SK-N-SH (cell line): Measurements from ENCODE around the gene FPGT. TPM values are rescaled to one million over a fixed set of nuclear protein-coding genes. Genes with fewer than 3 reads are reported as not detected.

Experiments
- CTCF ChIA-PET: fragments of 300-600, 350-600 bp; formaldehyde crosslinking; extraction: SDS; loops from one replicate; lab custom pipeline; 2021; lab: Yijun Ruan, JAX
- POLR2A ChIA-PET: fragments of 350-600 bp; sonication (Branson Sonifier 250); formaldehyde crosslinking; extraction: SDS; loops from one replicate; lab custom pipeline; 2020; ENCODE audit warnings: antibody characterized with exemption, inconsistent platforms; lab: Yijun Ruan, JAX
- DNase-seq: peaks from one replicate; pipeline ENCODE4 v3.0.0; 2012
- H2AFZ ChIP-seq: fragments of 200-600 bp; sonication (generic); 2 replicates; pipeline ENCODE4 v1.8.1; 2016; ENCODE audit warnings: antibody characterized with exemption, mild to moderate bottlenecking, low read depth
- H3F3A ChIP-seq: fragments of 200-600 bp; sonication (generic); replicated peaks from 2 replicates; pipeline ENCODE3; 2016; ENCODE audit warnings: antibody characterized with exemption, mild to moderate bottlenecking; ENCODE audit not compliant: insufficient read depth
- H3K27ac ChIP-seq, 2 experiments: fragments of 200-500 bp in 1 of 2; fragments of 200-600 bp in 1 of 2; sonication (Bioruptor generic) in 1 of 2; sonication (generic), shearing (Covaris generic) in 1 of 2; 2 replicates each; pipeline versions ENCODE4 v1.5.1 to v1.6.1; 2014 to 2016; ENCODE audit warnings: low read depth in 2 of 2, inconsistent platforms in 1 of 2, low read length in 1 of 2, mild to moderate bottlenecking in 1 of 2, mixed read lengths in 1 of 2
- H3K27me3 ChIP-seq: fragments of 200-600 bp; sonication (generic), shearing (Covaris generic); 2 replicates; pipeline ENCODE4 v1.6.1; 2016; ENCODE audit warnings: mixed run types; ENCODE audit not compliant: insufficient read depth
- H3K36me3 ChIP-seq, 2 experiments: fragments of 200-500 bp in 1 of 2; fragments of 200-600 bp in 1 of 2; sonication (Bioruptor generic) in 1 of 2; sonication (generic) in 1 of 2; replicated peaks in 1 of 2; 2 replicates each; pipeline versions ENCODE3 to v1.5.1; 2014 to 2016; ENCODE audit warnings: low read length in 1 of 2, mild to moderate bottlenecking in 1 of 2; ENCODE audit not compliant: insufficient read depth in 2 of 2, control insufficient read depth in 1 of 2
- H3K4me1 ChIP-seq, 2 experiments: fragments of 200-500 bp in 1 of 2; fragments of 200-600 bp in 1 of 2; sonication (Bioruptor generic) in 1 of 2; sonication (generic), shearing (Covaris generic) in 1 of 2; 2 replicates each; pipeline versions ENCODE4 v1.5.1 to v1.6.1; 2014 to 2016; ENCODE audit warnings: low read depth in 1 of 2, low read length in 1 of 2, mixed run types in 1 of 2; ENCODE audit not compliant: insufficient read depth in 2 of 2, control insufficient read depth in 1 of 2
- H3K4me2 ChIP-seq: fragments of 200-600 bp; sonication (generic), shearing (Covaris generic); 2 replicates; pipeline ENCODE4 v1.6.1; 2017; ENCODE audit warnings: mixed run types
- H3K4me3 ChIP-seq, 2 experiments: fragments of 200-500 bp in 1 of 2; fragments of 200-600 bp in 1 of 2; sonication (Bioruptor generic) in 1 of 2; sonication (generic), shearing (Covaris generic) in 1 of 2; 2 replicates each; pipeline versions ENCODE4 v1.5.1 to v1.8.1; 2014 to 2016; ENCODE audit warnings: low read depth in 2 of 2, inconsistent platforms in 1 of 2, low read length in 1 of 2, mild to moderate bottlenecking in 1 of 2, mixed read lengths in 1 of 2, moderate library complexity in 1 of 2
- H3K79me2 ChIP-seq: fragments of 200-600 bp; sonication (generic); 2 replicates; pipeline ENCODE4 v1.8.1; 2017; ENCODE audit warnings: mild to moderate bottlenecking; ENCODE audit not compliant: insufficient read depth
- H3K9ac ChIP-seq: fragments of 200-600 bp; sonication (generic); 2 replicates; pipeline ENCODE4 v1.6.1; 2017; ENCODE audit warnings: mixed run types
- H3K9me2 ChIP-seq: fragments of 200-600 bp; sonication (generic); 2 replicates; pipeline ENCODE4 v1.6.1; 2017; ENCODE audit warnings: mixed run types
- H3K9me3 ChIP-seq: fragments of 200-600 bp; sonication (generic); 2 replicates; pipeline ENCODE4 v1.6.1; 2017; ENCODE audit warnings: mixed run types, mild to moderate bottlenecking, moderate library complexity
- H4K20me1 ChIP-seq: fragments of 200-600 bp; sonication (generic); 2 replicates; pipeline ENCODE4 v1.6.1; 2017; ENCODE audit warnings: mild to moderate bottlenecking, mixed run types; ENCODE audit not compliant: insufficient read depth
- ELF1 ChIP-seq: IDR thresholded peaks from 2 replicates; pipeline ENCODE4 v1.4.0; 2012
- EP300 ChIP-seq, 2 experiments: IDR thresholded peaks; 2 replicates each; pipeline versions ENCODE4 v1.4.0 to v1.6.1; 2012; ENCODE audit warnings: borderline replicate concordance in 1 of 2, low read depth in 1 of 2, low read length in 1 of 2
- EZH2phosphoT487 ChIP-seq: fragments of 200-600 bp; sonication (generic); IDR thresholded peaks from 2 replicates; pipeline ENCODE4 v1.6.1; 2017; ENCODE audit warnings: low read depth, mixed run types, mild to moderate bottlenecking, antibody characterized with exemption, moderate library complexity, borderline replicate concordance
- GABPA ChIP-seq: IDR thresholded peaks from 2 replicates; pipeline ENCODE4 v1.4.0; 2012; ENCODE audit warnings: low read depth, mild to moderate bottlenecking
- GATA2 ChIP-seq: sonication (generic); formaldehyde crosslinking; IDR thresholded peaks from 2 replicates; pipeline ENCODE4 v1.5.0; 2020; ENCODE audit warnings: mild to moderate bottlenecking, missing genetic modification reagents
- MEF2A ChIP-seq: IDR thresholded peaks from 2 replicates; pipeline ENCODE4 v1.4.0; 2012; ENCODE audit warnings: low read depth, borderline replicate concordance
- NFIC ChIP-seq: IDR thresholded peaks from 2 replicates; pipeline ENCODE4 v1.4.0; 2012; ENCODE audit warnings: borderline replicate concordance
- PBX3 ChIP-seq: IDR thresholded peaks from 2 replicates; pipeline ENCODE4; 2012
- RXRA ChIP-seq: IDR thresholded peaks from 2 replicates; pipeline ENCODE4 v1.4.0; 2012; ENCODE audit warnings: low read depth, mild to moderate bottlenecking, borderline replicate concordance
- USF1 ChIP-seq: IDR thresholded peaks from 2 replicates; pipeline ENCODE4 v1.4.0; 2012; ENCODE audit warnings: low read depth, borderline replicate concordance
- ZBTB33 ChIP-seq: IDR thresholded peaks from 2 replicates; pipeline ENCODE4 v1.4.0; 2012; ENCODE audit warnings: low read depth, borderline replicate concordance
- WGBS: methylation state at CpG from one replicate; pipeline ENCODE4 v1.1.6; 2017; ENCODE audit warnings: low lambda C conversion rate; 5-methylcytosine and 5-hydroxymethylcytosine counted together
- polyA plus RNA-seq, 3 experiments: library from polyadenylated mRNA; depleted of rRNA; stranded (reverse); fragments of >200 nt; gene quantifications; 2 replicates each; pipeline ENCODE4 v1.2.3, GENCODE V29; 2012
- TF ChIP-seq, protein P1 (sequence below): fragments of 150-350 bp; IDR thresholded peaks from 2 replicates; pipeline ENCODE4 v1.6.1; 2017; ENCODE audit warnings: antibody characterized with exemption, low read length, low read depth, borderline replicate concordance
- TF ChIP-seq, protein P2 (sequence below): IDR thresholded peaks from 2 replicates; pipeline ENCODE4 v1.4.0; 2012; ENCODE audit warnings: low read depth

Gene FPGT
- polyA plus RNA-seq, 1 of the 3 experiments (the other 2 are of a cell fraction), result 3.5 TPM

- TF ChIP-seq, protein P1, sequence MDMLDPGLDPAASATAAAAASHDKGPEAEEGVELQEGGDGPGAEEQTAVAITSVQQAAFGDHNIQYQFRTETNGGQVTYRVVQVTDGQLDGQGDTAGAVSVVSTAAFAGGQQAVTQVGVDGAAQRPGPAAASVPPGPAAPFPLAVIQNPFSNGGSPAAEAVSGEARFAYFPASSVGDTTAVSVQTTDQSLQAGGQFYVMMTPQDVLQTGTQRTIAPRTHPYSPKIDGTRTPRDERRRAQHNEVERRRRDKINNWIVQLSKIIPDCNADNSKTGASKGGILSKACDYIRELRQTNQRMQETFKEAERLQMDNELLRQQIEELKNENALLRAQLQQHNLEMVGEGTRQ, result no peak
- TF ChIP-seq, protein P2, sequence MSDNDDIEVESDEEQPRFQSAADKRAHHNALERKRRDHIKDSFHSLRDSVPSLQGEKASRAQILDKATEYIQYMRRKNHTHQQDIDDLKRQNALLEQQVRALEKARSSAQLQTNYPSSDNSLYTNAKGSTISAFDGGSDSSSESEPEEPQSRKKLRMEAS, result no peak
- no peak for TF ChIP-seq GATA2 (CRISPR knock-in tag)
- TF ChIP-seq ZBTB33, result no peak
- TF ChIP-seq RXRA, result no peak
- TF ChIP-seq NFIC, result no peak
- no peak for TF ChIP-seq EP300 (IDR thresholded peaks at IDR 0.05; ENCODE audit: borderline replicate concordance in 1 of 2, low read depth in 1 of 2, low read length in 1 of 2)
- TF ChIP-seq PBX3, result no peak
- no peak for TF ChIP-seq USF1
- no peak for TF ChIP-seq MEF2A
- TF ChIP-seq EZH2phosphoT487, result no peak
Observed at GRCh38 chr1:74195339-74195738, 2.7 kb upstream of the FPGT start (continued).

- H3K27ac ChIP-seq, result peak overlapping the region; percentile 79 to 90
- peaks cover 0 to 3% of the 10 kb centered on the region in 2 experiments; a peak in 1 of 4 replicates for H3K4me1 ChIP-seq
- CTCF ChIA-PET, result interaction anchor here (1.8 kb wide), 1 partner anchor 492 kb away, joined by 4 read pairs; no protein-coding TSS in a partner anchor
- WGBS, result 94% methylated on average over 5 of the region's 5 CpGs
- no peaks in the 10 kb centered on the region for H3K27me3 ChIP-seq
- H3K79me2 ChIP-seq, result peaks cover 7% of the 10 kb centered on the region; the same call in 1 of the 2 replicates
- H3F3A ChIP-seq, result peaks cover 6% of the 10 kb centered on the region
- POLR2A ChIA-PET, result no interaction called here
- peak overlapping the region; percentile 82 for H3K9ac ChIP-seq
- H2AFZ ChIP-seq, result peak overlapping the region; percentile 93
- peak overlapping the region; percentile 77 for H3K4me2 ChIP-seq
- no peaks in the 10 kb centered on the region for H3K9me3 ChIP-seq
- H3K36me3 ChIP-seq, result peaks cover 16 to 18% of the 10 kb centered on the region in 2 experiments
- peak overlapping the region; percentile 81 to 85 for H3K4me3 ChIP-seq
- H4K20me1 ChIP-seq, result no peaks in the 10 kb centered on the region
- no peaks in the 10 kb centered on the region for H3K9me2 ChIP-seq
- TF ChIP-seq GABPA (no peak), GATA2 (CRISPR knock-in tag) (no peak), EP300 (IDR thresholded peaks at IDR 0.05; ENCODE audit: borderline replicate concordance in 1 of 2, low read depth in 1 of 2, low read length in 1 of 2) (no peak), NFIC (no peak), ELF1 (no peak), EZH2phosphoT487 (no peak)
- no peak for DNase-seq
Observed at GRCh38 chr1:74197255-74197654, 787 bp upstream of the FPGT start.
